K562 (cell line): ENCODE results near the gene LHCGR. TPM values are rescaled to one million over a fixed set of nuclear protein-coding genes. Genes with fewer than 3 reads are reported as not detected.
A peak's percentile ranks its signal among the peaks of the same experiment; 100 is the strongest.

ENCODE experiments used
- ATAC-seq: fragments of 200-7000 bp; cut with Tn5 transposase; 3 replicates; pipeline ENCODE4 v1.9.1; 2020; ENCODE audit warnings: moderate library complexity
- BruUV-seq: library from RNA; stranded (reverse); fragments of 400-500 nt; replicated peaks from 2 replicates; lab custom pipeline; 2021; lab: Mats Ljungman, UMichigan
- CTCF ChIA-PET: fragments of 300-600 bp; formaldehyde crosslinking; extraction: SDS; loops from one replicate; lab custom pipeline; 2021; ENCODE audit warnings: low intra/inter-chr PET ratio; lab: Yijun Ruan, JAX
- POLR2A ChIA-PET: fragments of 300-600, 350-650 bp; sonication (Branson Sonifier 250); formaldehyde crosslinking; extraction: SDS; loops from one replicate; lab custom pipeline; 2021; ENCODE audit warnings: antibody characterized with exemption, inconsistent platforms; lab: Yijun Ruan, JAX
- DNase-seq, 4 experiments: peaks; one replicate each; pipeline versions ENCODE4 v3.0.0 to v3.0.0-alpha.2; 2011 to 2018; ENCODE audit warnings: low spot score in 3 of 4, mixed read lengths in 3 of 4; ENCODE audit errors: extremely low read depth in 1 of 4
- FAIRE-seq: peaks from 2 replicates; lab custom pipeline; 2011; peaks lifted over from hg19 to GRCh38; lab: Jason Lieb, UNC
- H2AFZ ChIP-seq: 2 replicates; pipeline ENCODE4 v1.6.0; 2011; ENCODE audit warnings: low read depth, low read length, control low read depth, inconsistent platforms
- H3K27ac ChIP-seq: fragments of 200-600 bp; 3 replicates; pipeline ENCODE4 v1.8.0; 2011; ENCODE audit warnings: low read depth, mild to moderate bottlenecking, control low read depth, inconsistent platforms, low read length, moderate library complexity, mixed read lengths; ENCODE audit errors: extremely low read depth
- H3K27me3 ChIP-seq, 2 experiments: fragments of 300-600 bp in 1 of 2; 2 replicates in 1 of 2; 3 replicates in 1 of 2; pipeline versions ENCODE4 v1.6.0 to v1.8.0; 2011; ENCODE audit warnings: inconsistent platforms in 2 of 2, low read length in 2 of 2, mild to moderate bottlenecking in 1 of 2, mixed read lengths in 1 of 2, moderate library complexity in 1 of 2; ENCODE audit not compliant: control insufficient read depth in 2 of 2, insufficient read depth in 2 of 2
- H3K36me3 ChIP-seq: fragments of 300-600 bp; 3 replicates; pipeline ENCODE4 v1.8.0; 2011; ENCODE audit warnings: mild to moderate bottlenecking, low read length, inconsistent platforms; ENCODE audit not compliant: control insufficient read depth, insufficient read depth
- H3K4me1 ChIP-seq, 2 experiments: fragments of 200-600 bp in 1 of 2; replicated peaks in 1 of 2; 2 replicates in 1 of 2; 3 replicates in 1 of 2; pipeline versions ENCODE4 v1.5.1 to v1.8.0; 2011; ENCODE audit warnings: inconsistent platforms in 2 of 2, low read length in 2 of 2, mild to moderate bottlenecking in 1 of 2, mixed read lengths in 1 of 2, moderate library complexity in 1 of 2; ENCODE audit not compliant: control insufficient read depth in 2 of 2, insufficient read depth in 2 of 2
- H3K4me2 ChIP-seq: 2 replicates; pipeline ENCODE4 v1.6.1; 2011; ENCODE audit warnings: low read length, control low read depth, inconsistent platforms, mixed read lengths; ENCODE audit not compliant: insufficient read depth
- H3K4me3 ChIP-seq: fragments of 200-600 bp; sonication (generic), shearing (Covaris generic); 2 replicates; pipeline ENCODE4 v1.5.1; 2016; ENCODE audit warnings: control low read depth, inconsistent platforms
- H3K79me2 ChIP-seq: fragments of 200-600 bp; 3 replicates; pipeline ENCODE4 v1.8.0; 2011; ENCODE audit warnings: low read length, inconsistent platforms; ENCODE audit not compliant: control insufficient read depth, insufficient read depth
- H3K9ac ChIP-seq, 2 experiments: 2 replicates each; pipeline versions ENCODE4 v1.6.0 to v1.6.1; 2011; ENCODE audit warnings: low read depth in 2 of 2, low read length in 2 of 2, control low read depth in 1 of 2, inconsistent platforms in 1 of 2, mild to moderate bottlenecking in 1 of 2, mixed read lengths in 1 of 2; ENCODE audit not compliant: insufficient read depth in 1 of 2
- H3K9me1 ChIP-seq: one replicate; pipeline ENCODE4 v1.6.0; 2011; ENCODE audit warnings: inconsistent platforms, mild to moderate bottlenecking, low read length, moderate library complexity; ENCODE audit not compliant: control insufficient read depth, insufficient read depth
- H3K9me3 ChIP-seq: replicated peaks from 2 replicates; pipeline ENCODE4 v1.5.1; 2011; ENCODE audit warnings: low read depth, low read length, inconsistent platforms; ENCODE audit not compliant: control insufficient read depth, insufficient read depth
- H4K20me1 ChIP-seq: replicated peaks from 2 replicates; pipeline ENCODE4 v1.6.1; 2011; ENCODE audit warnings: low read length, inconsistent platforms, mixed read lengths; ENCODE audit not compliant: control insufficient read depth, insufficient read depth
- CEBPB ChIP-seq: fragments of 450-650 bp; IDR thresholded peaks from 2 replicates; pipeline ENCODE4 v1.6.1; 2016; ENCODE audit warnings: missing genetic modification characterization, missing compliant biosample characterization
- CEBPG ChIP-seq, 3 experiments: fragments of 200-800 bp in 1 of 3; sonication (Bioruptor generic) in 1 of 3; sonication (generic) in 1 of 3; formaldehyde crosslinking in 1 of 3; IDR thresholded peaks in 2 of 3; conservative IDR thresholded peaks in 1 of 3; 2 replicates each; pipeline versions ENCODE4 v1.6.1 to v1.8.0; 2016 to 2022; ENCODE audit warnings: missing compliant biosample characterization in 2 of 3, missing genetic modification characterization in 2 of 3, mild to moderate bottlenecking in 1 of 3, missing genetic modification reagents in 1 of 3
- DNMT1 ChIP-seq: fragments of 450-650 bp; IDR thresholded peaks from 2 replicates; pipeline ENCODE4 v1.6.1; 2016; ENCODE audit warnings: antibody characterized with exemption, mild to moderate bottlenecking
- EGR1 ChIP-seq: fragments of 450-650 bp; conservative IDR thresholded peaks from 2 replicates; pipeline ENCODE4 v1.6.1; 2017; ENCODE audit warnings: mild to moderate bottlenecking
- SLC30A9 ChIP-seq: fragments of 250-450 bp; sonication (Bioruptor Pico); IDR thresholded peaks from 2 replicates; pipeline ENCODE4 v1.8.0; 2022; ENCODE audit warnings: mild to moderate bottlenecking, moderate library complexity
- ZNF232 ChIP-seq: sonication (generic); formaldehyde crosslinking; IDR thresholded peaks from 2 replicates; pipeline ENCODE4 v1.8.0; 2022; ENCODE audit warnings: mild to moderate bottlenecking, missing genetic modification reagents
- WGBS: fragments of 100-300 bp; shearing (Covaris generic); methylation state at CpG from one replicate; pipeline ENCODE4 v1.1.6; 2016; ENCODE audit warnings: low coverage, mixed read lengths; ENCODE audit not compliant: insufficient coverage; ENCODE audit errors: missing lambda C conversion rate; 5-methylcytosine and 5-hydroxymethylcytosine counted together
- in situ Hi-C: fragments of 300-500 bp; cut with MboI; formaldehyde crosslinking; loops from 4 replicates; pipeline ENCODE4 v1.15.0; 2018; ENCODE audit warnings: inconsistent platforms, mixed read lengths
- intact Hi-C: fragments of 100-400 bp; cut with micrococcal nuclease; formaldehyde crosslinking; loops from 2 replicates; pipeline ENCODE4 v1.14.2; 2022
- polyA plus RNA-seq, 8 experiments: library from polyadenylated mRNA; depleted of rRNA in 4 of 8; stranded (reverse) in 5 of 8; unstranded in 3 of 8; fragments of >200 nt; fragmentation: Nextera tagmentation in 2 of 8; fragmentation: Illumina TruSeq in 1 of 8; extraction: Ambion mirVana in 2 of 8; extraction: Trizol in 1 of 8; gene quantifications; 2 replicates each; pipeline versions ENCODE4 v1.2.1 to v1.2.3, GENCODE V29; 2011 to 2014; ENCODE audit warnings: inconsistent platforms in 1 of 8, missing spikeins in 1 of 8
- total RNA-seq, 7 experiments: library from RNA; depleted of rRNA in 6 of 7; stranded (reverse); fragments of >200 nt in 6 of 7; fragmentation: Illumina TruSeq in 2 of 7; extraction: Trizol in 2 of 7; gene quantifications; 2 replicates each; pipeline versions ENCODE4 v1.2.1 to v1.2.3, GENCODE V29; 2011 to 2021; ENCODE audit warnings: low replicate concordance in 1 of 7
- TF ChIP-seq, protein P1 (sequence below), 2 experiments: fragments of 450-650 bp in 1 of 2; sonication (generic) in 1 of 2; formaldehyde crosslinking in 1 of 2; IDR thresholded peaks; 2 replicates each; pipeline versions ENCODE4 v1.7.1 to v1.9.0; 2016 to 2022; ENCODE audit warnings: inconsistent platforms in 1 of 2, mild to moderate bottlenecking in 1 of 2, missing genetic modification reagents in 1 of 2
- TF ChIP-seq, protein P2 (sequence below), 2 experiments: fragments of 450-650 bp; conservative IDR thresholded peaks; 2 replicates each; pipeline ENCODE4 v1.6.1; 2017; ENCODE audit warnings: mild to moderate bottlenecking in 2 of 2, moderate library complexity in 2 of 2

LHCGR gene
- total and polyA plus RNA-seq, 9 of the 15 experiments (the other 6 are each of a cell fraction or from before 2014, with no cell fraction given), result not detected

DNA sequence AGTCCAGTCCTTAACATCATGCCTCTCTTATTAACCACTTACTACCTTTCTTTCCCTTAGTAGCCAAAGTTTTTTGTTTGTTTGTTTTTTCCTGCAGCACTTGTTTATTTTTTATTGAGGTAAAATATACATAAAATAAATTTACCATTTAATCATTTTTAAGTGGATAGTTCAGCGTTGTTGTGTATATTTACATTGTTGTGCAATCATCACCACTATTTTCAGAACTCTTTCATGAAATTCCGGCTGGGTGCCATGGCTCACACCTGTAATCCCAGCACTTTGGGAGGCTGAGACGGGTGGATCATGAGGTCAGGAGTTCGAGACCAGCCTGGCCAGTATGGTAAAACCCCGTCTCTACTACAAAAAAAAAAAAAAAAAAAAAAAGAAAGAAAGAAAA, 38.1 kb upstream of the LHCGR start:
- Histone ChIP-seq H3K9me1 (no peaks in the 10 kb centered on the region), H3K4me3 (no peak overlapping the region), H4K20me1 (no peaks in the 10 kb centered on the region), H3K4me1 (no peaks in the 10 kb centered on the region), H3K36me3 (no peaks in the 10 kb centered on the region), H3K4me2 (no peak overlapping the region), H3K79me2 (no peaks in the 10 kb centered on the region), H3K27ac (no peak overlapping the region), H3K9ac (no peak overlapping the region), H3K27me3 (no peaks in the 10 kb centered on the region), H3K9me3 (no peaks in the 10 kb centered on the region), H2AFZ (no peak overlapping the region)
- FAIRE-seq, result no peak
- 0% methylated on average over 2 of the region's 5 CpGs for WGBS
- ATAC-seq, result no peak
- TF ChIP-seq ZNF232 (no peak), CEBPG (CRISPR knock-in tag; IDR thresholded peaks at IDR 0.05) (no peak), CEBPG (tag; conservative IDR thresholded peaks at IDR 0.05 in 1 of 2, IDR thresholded peaks at IDR 0.05 in 1 of 2) (0 out of 4 replicates have a peak, but pooled peaks of 1 of the 2 experiments have one; percentile 47), CEBPB (0 out of 2 replicates have a peak, but pooled peaks have one; percentile 16), SLC30A9 (no peak), EGR1 (no peak), DNMT1 (no peak)
- TF ChIP-seq, protein P1, sequence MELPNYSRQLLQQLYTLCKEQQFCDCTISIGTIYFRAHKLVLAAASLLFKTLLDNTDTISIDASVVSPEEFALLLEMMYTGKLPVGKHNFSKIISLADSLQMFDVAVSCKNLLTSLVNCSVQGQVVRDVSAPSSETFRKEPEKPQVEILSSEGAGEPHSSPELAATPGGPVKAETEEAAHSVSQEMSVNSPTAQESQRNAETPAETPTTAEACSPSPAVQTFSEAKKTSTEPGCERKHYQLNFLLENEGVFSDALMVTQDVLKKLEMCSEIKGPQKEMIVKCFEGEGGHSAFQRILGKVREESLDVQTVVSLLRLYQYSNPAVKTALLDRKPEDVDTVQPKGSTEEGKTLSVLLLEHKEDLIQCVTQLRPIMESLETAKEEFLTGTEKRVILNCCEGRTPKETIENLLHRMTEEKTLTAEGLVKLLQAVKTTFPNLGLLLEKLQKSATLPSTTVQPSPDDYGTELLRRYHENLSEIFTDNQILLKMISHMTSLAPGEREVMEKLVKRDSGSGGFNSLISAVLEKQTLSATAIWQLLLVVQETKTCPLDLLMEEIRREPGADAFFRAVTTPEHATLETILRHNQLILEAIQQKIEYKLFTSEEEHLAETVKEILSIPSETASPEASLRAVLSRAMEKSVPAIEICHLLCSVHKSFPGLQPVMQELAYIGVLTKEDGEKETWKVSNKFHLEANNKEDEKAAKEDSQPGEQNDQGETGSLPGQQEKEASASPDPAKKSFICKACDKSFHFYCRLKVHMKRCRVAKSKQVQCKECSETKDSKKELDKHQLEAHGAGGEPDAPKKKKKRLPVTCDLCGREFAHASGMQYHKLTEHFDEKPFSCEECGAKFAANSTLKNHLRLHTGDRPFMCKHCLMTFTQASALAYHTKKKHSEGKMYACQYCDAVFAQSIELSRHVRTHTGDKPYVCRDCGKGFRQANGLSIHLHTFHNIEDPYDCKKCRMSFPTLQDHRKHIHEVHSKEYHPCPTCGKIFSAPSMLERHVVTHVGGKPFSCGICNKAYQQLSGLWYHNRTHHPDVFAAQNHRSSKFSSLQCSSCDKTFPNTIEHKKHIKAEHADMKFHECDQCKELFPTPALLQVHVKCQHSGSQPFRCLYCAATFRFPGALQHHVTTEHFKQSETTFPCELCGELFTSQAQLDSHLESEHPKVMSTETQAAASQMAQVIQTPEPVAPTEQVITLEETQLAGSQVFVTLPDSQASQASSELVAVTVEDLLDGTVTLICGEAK (IDR thresholded peaks at IDR 0.05), result no peak
- TF ChIP-seq, protein P1 (CRISPR knock-in tag; IDR thresholded peaks at IDR 0.05), result no peak
- TF ChIP-seq, protein P2, sequence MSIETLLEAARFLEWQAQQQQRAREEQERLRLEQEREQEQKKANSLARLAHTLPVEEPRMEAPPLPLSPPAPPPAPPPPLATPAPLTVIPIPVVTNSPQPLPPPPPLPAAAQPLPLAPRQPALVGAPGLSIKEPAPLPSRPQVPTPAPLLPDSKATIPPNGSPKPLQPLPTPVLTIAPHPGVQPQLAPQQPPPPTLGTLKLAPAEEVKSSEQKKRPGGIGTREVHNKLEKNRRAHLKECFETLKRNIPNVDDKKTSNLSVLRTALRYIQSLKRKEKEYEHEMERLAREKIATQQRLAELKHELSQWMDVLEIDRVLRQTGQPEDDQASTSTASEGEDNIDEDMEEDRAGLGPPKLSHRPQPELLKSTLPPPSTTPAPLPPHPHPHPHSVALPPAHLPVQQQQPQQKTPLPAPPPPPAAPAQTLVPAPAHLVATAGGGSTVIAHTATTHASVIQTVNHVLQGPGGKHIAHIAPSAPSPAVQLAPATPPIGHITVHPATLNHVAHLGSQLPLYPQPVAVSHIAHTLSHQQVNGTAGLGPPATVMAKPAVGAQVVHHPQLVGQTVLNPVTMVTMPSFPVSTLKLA (conservative IDR thresholded peaks at IDR 0.05), result no peak
- intact Hi-C loops, result no loop called here
- POLR2A ChIA-PET, result no interaction called here
- in situ Hi-C loops, result no loop called here
- no peak for DNase-seq
- CTCF ChIA-PET, result no interaction called here
- BruUV-seq, result no TSS peak
